K562 (cell line): ENCODE results near the gene USH1G.

Experiments
- CREB1 ChIP-seq, 2 experiments: sonication (generic) in 1 of 2; formaldehyde crosslinking in 1 of 2; IDR thresholded peaks; 2 replicates each; pipeline versions ENCODE4 v1.6.1 to v1.8.0; 2012 to 2022; ENCODE audit warnings: inconsistent platforms in 1 of 2, mild to moderate bottlenecking in 1 of 2, missing genetic modification reagents in 1 of 2, moderate library complexity in 1 of 2
- EZH2 ChIP-seq: IDR thresholded peaks from 2 replicates; pipeline ENCODE4 v1.6.1; 2012; ENCODE audit warnings: low read depth, mild to moderate bottlenecking, inconsistent platforms, low read length, borderline replicate concordance
- SREBF2 ChIP-seq: sonication (generic); formaldehyde crosslinking; IDR thresholded peaks from 2 replicates; pipeline ENCODE4 v1.4.0; 2020; ENCODE audit warnings: mild to moderate bottlenecking, missing genetic modification reagents
- ZNF133 ChIP-seq: fragments of 250-450 bp; sonication (Bioruptor Pico); IDR thresholded peaks from 2 replicates; pipeline ENCODE4 v1.4.0; 2020; ENCODE audit warnings: mild to moderate bottlenecking
- ZNF224 ChIP-seq: sonication (generic); formaldehyde crosslinking; IDR thresholded peaks from 2 replicates; pipeline ENCODE4 v1.8.0; 2022; ENCODE audit warnings: mild to moderate bottlenecking, missing genetic modification reagents
- TF ChIP-seq, protein P1 (sequence below): sonication (generic); formaldehyde crosslinking; IDR thresholded peaks from 2 replicates; pipeline ENCODE4 v1.9.0; 2022; ENCODE audit warnings: mild to moderate bottlenecking, missing genetic modification reagents
- TF ChIP-seq, protein P2 (sequence below), 3 experiments: IDR thresholded peaks in 2 of 3; conservative IDR thresholded peaks in 1 of 3; 2 replicates each; pipeline ENCODE4 v1.5.1; 2011 to 2012; ENCODE audit warnings: low read length in 3 of 3, mild to moderate bottlenecking in 3 of 3, control low read depth in 2 of 3, improper control_type of control experiment in 1 of 3, inconsistent platforms in 1 of 3, low read depth in 1 of 3, mixed read lengths in 1 of 3, moderate library complexity in 1 of 3; ENCODE audit not compliant: insufficient read depth in 2 of 3
- TF ChIP-seq, protein P3 (sequence below), 2 experiments: fragments of 200-800 bp in 1 of 2; sonication (Bioruptor generic) in 1 of 2; sonication (generic) in 1 of 2; formaldehyde crosslinking in 1 of 2; IDR thresholded peaks in 1 of 2; conservative IDR thresholded peaks in 1 of 2; 2 replicates each; pipeline versions ENCODE4 v1.5.0 to v1.6.1; 2016 to 2020; ENCODE audit warnings: missing compliant biosample characterization in 1 of 2, missing genetic modification characterization in 1 of 2, missing genetic modification reagents in 1 of 2
- TF ChIP-seq, protein P4 (sequence below): fragments of 200-800 bp; sonication (Bioruptor generic); IDR thresholded peaks from 2 replicates; pipeline ENCODE4 v1.6.1; 2016; ENCODE audit warnings: missing genetic modification characterization, missing compliant biosample characterization

DNA sequence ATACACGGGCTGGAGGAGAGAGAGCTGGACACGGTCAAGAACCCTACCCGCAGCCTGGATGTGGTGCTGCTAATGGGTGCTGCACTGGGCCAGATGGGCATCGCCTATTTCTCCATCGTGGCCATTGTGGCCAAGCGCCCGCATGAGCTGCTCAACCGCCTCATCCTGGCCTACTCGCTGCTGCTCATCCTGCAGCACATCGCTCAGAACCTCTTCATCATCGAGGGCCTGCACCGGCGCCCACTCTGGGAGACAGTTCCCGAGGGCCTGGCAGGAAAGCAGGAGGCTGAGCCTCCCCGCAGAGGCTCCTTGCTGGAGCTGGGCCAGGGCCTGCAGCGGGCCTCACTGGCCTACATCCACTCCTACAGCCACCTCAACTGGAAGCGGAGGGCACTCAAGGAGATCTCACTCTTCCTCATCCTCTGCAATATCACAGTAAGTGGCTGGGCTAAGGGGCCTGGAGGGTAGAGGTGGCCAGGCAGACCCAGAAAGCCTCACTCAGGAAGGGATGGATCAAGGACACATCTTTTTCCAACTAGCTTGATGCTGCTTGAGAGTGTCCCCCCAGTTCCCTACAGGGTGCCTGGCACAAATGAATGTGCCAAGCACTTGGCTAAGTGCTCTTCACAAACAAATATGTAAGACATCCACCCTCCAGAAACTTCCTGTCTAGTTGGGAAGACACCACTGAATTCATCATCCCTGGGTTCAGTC lies 24.1 kb upstream of the USH1G start:
- TF ChIP-seq, protein P1, sequence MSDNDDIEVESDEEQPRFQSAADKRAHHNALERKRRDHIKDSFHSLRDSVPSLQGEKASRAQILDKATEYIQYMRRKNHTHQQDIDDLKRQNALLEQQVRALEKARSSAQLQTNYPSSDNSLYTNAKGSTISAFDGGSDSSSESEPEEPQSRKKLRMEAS (CRISPR knock-in tag), result no peak
- no peak for TF ChIP-seq SREBF2 (CRISPR knock-in tag)
- no peak for TF ChIP-seq CREB1 (IDR thresholded peaks at IDR 0.05)
- no peak for TF ChIP-seq CREB1 (CRISPR knock-in tag; IDR thresholded peaks at IDR 0.05)
- TF ChIP-seq ZNF224 (CRISPR knock-in tag), result no peak
- TF ChIP-seq EZH2, result no peak
- TF ChIP-seq ZNF133 (CRISPR knock-in tag), result no peak
- TF ChIP-seq, protein P2, sequence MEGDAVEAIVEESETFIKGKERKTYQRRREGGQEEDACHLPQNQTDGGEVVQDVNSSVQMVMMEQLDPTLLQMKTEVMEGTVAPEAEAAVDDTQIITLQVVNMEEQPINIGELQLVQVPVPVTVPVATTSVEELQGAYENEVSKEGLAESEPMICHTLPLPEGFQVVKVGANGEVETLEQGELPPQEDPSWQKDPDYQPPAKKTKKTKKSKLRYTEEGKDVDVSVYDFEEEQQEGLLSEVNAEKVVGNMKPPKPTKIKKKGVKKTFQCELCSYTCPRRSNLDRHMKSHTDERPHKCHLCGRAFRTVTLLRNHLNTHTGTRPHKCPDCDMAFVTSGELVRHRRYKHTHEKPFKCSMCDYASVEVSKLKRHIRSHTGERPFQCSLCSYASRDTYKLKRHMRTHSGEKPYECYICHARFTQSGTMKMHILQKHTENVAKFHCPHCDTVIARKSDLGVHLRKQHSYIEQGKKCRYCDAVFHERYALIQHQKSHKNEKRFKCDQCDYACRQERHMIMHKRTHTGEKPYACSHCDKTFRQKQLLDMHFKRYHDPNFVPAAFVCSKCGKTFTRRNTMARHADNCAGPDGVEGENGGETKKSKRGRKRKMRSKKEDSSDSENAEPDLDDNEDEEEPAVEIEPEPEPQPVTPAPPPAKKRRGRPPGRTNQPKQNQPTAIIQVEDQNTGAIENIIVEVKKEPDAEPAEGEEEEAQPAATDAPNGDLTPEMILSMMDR (IDR thresholded peaks at IDR 0.05 in 2 of 3, conservative IDR thresholded peaks at IDR 0.05 in 1 of 3; ENCODE audit: insufficient read depth in 2 of 3, low read depth in 1 of 3, low read length in 3 of 3), result no peak
- TF ChIP-seq, protein P3, sequence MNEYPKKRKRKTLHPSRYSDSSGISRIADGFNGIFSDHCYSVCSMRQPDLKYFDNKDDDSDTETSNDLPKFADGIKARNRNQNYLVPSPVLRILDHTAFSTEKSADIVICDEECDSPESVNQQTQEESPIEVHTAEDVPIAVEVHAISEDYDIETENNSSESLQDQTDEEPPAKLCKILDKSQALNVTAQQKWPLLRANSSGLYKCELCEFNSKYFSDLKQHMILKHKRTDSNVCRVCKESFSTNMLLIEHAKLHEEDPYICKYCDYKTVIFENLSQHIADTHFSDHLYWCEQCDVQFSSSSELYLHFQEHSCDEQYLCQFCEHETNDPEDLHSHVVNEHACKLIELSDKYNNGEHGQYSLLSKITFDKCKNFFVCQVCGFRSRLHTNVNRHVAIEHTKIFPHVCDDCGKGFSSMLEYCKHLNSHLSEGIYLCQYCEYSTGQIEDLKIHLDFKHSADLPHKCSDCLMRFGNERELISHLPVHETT (CRISPR knock-in tag; conservative IDR thresholded peaks at IDR 0.05 in 1 of 2, IDR thresholded peaks at IDR 0.05 in 1 of 2), result no peak
- TF ChIP-seq, protein P4, sequence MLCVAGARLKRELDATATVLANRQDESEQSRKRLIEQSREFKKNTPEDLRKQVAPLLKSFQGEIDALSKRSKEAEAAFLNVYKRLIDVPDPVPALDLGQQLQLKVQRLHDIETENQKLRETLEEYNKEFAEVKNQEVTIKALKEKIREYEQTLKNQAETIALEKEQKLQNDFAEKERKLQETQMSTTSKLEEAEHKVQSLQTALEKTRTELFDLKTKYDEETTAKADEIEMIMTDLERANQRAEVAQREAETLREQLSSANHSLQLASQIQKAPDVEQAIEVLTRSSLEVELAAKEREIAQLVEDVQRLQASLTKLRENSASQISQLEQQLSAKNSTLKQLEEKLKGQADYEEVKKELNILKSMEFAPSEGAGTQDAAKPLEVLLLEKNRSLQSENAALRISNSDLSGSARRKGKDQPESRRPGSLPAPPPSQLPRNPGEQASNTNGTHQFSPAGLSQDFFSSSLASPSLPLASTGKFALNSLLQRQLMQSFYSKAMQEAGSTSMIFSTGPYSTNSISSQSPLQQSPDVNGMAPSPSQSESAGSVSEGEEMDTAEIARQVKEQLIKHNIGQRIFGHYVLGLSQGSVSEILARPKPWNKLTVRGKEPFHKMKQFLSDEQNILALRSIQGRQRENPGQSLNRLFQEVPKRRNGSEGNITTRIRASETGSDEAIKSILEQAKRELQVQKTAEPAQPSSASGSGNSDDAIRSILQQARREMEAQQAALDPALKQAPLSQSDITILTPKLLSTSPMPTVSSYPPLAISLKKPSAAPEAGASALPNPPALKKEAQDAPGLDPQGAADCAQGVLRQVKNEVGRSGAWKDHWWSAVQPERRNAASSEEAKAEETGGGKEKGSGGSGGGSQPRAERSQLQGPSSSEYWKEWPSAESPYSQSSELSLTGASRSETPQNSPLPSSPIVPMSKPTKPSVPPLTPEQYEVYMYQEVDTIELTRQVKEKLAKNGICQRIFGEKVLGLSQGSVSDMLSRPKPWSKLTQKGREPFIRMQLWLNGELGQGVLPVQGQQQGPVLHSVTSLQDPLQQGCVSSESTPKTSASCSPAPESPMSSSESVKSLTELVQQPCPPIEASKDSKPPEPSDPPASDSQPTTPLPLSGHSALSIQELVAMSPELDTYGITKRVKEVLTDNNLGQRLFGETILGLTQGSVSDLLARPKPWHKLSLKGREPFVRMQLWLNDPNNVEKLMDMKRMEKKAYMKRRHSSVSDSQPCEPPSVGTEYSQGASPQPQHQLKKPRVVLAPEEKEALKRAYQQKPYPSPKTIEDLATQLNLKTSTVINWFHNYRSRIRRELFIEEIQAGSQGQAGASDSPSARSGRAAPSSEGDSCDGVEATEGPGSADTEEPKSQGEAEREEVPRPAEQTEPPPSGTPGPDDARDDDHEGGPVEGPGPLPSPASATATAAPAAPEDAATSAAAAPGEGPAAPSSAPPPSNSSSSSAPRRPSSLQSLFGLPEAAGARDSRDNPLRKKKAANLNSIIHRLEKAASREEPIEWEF (CRISPR knock-in tag), result no peak
